T1000 (cell line): ENCODE data around the gene LTC4S.
"Not testable (repeated sequence)": the region's sequence is repeated elsewhere in the genome, so short reads cannot be mapped to it uniquely, and the experiment has no call there.

Experiments used
- DNase-seq: peaks from one replicate; lab custom pipeline; 2025; ENCODE audit warnings: mixed read lengths; lab: John Stamatoyannopoulos, UW

The LTC4S gene

DNA sequence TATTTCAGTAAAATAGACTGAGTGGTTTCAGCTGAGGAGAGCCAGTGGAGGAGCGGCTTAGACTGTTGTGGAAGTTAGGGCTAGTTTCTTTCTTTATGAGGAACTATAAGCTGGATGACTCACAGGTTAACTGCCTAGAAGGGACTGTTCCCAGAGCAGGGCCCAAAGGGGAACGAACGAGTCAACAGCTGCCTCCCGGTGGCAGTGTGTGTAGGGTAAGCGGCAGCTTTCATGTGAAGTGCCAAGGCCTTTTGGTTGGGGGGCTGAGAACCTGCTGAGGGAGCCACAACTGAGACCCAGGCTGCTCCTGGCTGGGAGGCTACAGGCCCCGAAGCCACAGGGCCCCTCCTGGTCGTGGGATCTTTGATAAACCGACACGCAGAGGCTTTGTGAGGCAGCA is 33.9 kb downstream of the LTC4S start:
- peak; percentile 48 for DNase-seq

DNA sequence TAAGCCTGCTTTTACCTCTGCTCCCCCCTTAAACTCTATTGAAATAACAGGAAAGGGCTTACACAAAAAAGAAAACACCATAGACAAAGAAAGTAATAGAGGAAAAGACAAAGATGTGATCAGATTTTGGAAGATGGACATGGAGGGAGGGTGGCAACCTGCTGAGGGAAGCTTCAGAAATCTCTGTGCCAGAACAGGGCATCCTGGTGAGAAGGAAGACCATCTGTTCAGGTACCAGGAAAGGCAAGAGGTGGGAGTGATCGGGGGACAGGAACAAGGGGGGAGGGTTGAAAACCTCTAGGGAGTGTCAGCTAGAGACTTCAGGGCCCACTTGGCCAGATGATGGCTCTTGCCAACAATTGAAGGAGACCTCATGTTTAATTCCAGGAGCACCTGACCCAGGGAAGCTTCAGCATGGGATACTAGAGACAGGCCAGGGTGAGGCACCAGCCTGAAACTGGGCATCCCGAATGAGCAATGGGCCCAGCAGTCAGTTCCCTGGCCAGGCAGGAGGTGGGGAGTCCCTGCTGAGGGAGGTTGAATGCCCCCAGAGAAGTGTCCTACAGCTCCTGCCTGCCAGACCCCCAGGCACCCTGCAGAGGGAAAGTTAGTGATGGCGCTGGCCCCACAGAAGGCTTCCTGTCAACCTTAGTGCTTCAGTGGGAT is 35.1 kb downstream of the LTC4S start:
- no peak for DNase-seq

DNA sequence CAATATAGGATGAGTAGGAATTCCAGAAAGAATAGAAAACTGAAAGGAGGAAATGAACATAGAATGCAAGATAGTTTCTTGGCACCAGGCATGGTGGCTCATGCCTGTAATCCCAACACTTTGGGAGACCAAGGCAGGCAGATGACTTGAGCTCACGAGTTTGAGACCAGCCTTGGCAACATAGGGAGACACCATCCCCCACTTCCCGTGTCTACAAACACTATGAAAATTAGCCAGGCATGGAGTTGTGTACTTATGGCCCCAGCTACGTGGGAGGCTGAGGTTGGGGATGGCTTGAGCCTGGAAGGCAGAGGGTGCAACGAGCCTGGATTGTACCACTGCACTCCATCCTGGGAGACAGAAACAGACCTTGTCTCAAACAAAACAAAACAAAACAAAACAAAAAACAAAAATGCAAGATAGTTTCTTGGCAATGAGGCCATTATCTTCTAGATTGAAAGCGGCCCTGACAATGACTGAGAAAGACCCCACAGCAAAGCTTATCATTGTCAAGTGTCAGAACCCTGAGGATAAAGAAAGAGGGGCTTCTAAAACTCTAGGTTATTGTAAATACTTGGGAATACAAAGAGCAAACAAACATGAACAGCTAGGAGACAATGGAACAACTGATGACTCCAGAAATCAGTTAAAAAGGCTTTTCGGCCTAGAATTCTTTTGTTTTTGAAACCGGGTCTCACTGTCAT is 36.1 kb downstream of the LTC4S start:
- DNase-seq = no peak

DNA sequence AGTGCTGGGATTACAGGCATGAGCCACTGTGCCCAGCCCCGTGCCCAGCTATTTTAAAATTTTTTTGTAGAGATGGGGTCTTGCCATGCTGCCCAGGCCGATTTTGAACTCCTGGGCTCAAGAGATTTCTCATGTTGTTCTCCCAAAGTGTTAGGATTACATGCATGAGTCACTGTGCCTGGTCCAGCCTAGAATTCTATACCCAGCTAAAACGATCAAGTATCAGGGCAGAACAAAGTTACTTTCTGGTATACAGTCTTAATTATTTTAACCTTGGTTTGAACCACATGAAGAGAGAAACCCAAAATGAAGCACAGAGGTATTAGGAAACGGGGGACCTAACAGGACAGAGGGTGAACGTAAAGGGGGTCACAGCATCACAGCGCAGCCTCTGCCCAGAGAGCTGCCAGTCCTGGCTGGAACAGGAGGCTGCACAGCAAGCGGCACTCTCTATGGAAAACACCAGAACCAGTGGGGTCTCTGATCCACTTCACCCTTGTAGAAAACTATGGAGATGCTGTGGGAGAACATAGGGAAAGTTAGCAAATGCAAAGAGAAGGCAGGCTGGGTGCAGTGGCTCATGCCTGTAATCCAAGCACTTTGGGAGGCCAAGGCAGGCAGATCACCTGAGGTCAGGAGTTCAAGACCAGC is 37.2 kb downstream of the LTC4S start:
- no peak for DNase-seq

DNA sequence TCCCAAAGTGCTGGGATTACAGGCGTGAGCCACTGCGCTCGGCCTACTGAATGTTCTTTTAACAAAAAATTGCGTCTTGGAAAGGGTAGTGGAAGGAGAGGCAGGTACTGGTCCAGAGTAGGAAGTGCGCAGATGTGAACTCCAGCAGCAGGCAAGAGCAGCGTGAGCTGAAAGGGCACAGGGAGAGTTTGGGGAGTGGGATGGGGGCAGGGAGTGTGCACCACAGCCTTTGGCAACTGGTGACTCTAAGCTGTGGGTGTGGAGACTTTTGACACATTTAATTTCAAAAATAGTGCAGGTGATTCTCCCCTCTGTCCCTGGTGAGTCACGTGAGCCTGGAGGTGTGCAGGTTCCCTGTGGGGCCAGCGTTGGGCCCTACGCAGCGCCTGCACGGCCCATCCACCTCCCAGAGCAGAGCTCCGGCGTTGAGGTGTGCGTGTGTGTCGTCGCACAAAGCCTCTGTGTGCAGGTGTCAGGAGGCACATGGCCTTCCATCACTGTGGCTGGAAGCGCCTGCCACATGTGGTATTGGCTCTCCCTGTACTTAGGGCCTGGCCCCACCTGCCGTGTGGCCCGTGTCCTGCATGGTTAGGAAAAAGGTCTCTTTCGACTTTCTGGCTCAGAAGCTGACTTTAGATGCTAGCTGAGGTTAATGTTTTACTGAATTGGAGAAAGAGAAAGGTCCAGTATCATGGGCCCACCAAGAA is 38.4 kb downstream of the LTC4S start:
- DNase-seq = no peak

DNA sequence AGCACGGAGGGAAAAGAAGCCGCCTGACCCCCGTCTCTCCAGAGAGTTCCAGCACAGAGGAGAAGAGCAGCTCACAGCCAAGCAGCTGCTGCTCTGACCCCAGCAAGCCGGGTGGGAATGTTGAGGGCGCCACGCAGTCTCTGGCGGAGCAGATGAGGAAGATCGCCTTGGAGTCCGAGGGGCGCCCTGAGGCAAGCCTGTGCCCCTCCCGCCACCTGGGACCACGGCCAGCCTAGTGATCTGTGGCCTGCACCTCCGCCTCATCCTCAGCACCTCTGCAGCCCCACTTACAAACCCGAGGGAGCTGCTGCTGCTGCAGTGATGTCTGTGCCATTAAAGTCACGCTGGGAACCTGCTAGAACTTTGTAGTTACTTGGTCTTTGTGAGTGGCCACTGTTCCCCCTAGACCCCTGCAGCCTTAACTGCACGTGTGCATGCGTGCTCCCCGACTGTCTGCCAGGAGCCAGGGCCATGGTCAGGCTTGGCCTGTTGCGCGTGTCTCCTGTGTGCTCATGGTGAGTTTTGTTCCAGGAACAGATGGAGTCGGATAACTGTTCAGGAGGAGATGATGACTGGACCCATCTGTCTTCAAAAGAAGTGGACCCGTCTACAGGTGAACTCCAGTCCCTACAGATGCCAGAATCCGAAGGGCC is 39.4 kb downstream of the LTC4S start:
- DNase-seq = no peak

DNA sequence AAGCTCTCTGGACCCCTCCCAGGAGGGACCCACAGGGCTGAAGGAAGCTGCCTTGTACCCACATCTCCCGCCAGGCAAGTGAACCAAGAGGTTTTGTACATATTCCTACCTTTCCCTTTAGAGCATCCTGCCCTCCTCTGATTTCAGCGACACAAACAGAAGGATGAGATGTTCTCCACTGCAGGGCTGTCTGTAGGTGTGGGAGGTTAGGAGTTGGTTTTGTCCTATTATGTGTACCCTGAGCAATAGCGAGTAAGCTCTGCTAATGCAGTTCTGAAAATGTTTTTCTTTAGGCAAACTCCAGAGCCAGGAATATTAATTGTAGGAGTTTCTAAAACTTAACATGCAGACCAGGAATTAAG is 39.9 kb downstream of the LTC4S start:
- DNase-seq = no peak

DNA sequence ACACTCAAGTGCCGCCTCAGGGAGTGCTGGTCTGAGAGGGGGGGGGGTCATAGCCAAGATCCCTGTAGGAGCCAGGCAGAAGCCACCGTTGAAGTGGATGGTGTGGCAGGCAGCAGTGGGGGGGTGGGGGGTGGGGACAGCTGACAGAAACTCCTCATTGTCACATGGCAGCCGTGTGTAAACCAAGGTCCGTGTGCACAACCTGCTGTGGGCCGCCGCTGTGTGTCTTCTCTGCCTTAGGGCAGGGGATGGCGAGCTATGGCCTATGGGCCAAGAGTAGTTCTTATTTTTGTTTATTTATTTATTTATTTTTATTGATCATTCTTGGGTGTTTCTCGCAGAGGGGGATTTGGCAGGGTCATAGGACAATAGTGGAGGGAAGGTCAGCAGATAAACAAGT is 40.3 kb downstream of the LTC4S start:
- DNase-seq = no peak

DNA sequence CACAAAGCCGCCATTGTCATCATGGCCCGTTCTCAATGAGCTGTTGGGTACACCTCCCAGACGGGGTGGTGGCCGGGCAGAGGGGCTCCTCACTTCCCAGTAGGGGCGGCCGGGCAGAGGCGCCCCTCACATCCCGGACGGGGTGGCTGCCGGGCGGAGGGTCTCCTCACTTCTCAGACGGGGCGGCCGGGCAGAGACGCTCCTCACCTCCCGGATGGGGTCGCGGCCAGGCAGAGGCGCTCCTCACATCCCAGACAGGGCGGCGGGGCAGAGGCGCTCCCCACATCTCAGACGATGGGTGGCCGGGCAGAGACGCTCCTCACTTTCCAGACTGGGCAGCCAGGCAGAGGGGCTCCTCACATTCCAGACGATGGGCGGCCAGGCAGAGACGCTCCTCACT is 41.1 kb downstream of the LTC4S start:
- DNase-seq = not testable (repeated sequence)

DNA sequence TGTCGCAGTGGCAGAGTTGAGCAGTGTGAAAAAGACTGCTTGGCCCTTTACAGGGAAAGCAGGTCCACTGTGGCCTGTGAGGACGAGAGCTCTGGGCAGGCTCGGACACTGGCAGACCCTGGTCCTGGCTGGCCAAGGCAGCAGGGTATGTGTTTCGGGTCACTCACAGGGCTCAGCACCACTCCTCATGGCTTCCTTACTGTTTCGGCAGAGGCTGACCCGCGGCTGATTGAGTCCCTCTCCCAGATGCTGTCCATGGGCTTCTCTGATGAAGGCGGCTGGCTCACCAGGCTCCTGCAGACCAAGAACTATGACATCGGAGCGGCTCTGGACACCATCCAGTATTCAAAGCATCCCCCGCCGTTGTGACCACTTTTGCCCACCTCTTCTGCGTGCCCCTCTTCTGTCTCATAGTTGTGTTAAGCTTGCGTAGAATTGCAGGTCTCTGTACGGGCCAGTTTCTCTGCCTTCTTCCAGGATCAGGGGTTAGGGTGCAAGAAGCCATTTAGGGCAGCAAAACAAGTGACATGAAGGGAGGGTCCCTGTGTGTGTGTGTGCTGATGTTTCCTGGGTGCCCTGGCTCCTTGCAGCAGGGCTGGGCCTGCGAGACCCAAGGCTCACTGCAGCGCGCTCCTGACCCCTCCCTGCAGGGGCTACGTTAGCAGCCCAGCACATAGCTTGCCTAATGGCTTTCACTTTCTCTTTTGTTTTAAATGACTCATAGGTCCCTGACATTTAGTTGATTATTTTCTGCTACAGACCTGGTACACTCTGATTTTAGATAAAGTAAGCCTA is 42.6 kb downstream of the LTC4S start:
- DNase-seq = no peak

DNA sequence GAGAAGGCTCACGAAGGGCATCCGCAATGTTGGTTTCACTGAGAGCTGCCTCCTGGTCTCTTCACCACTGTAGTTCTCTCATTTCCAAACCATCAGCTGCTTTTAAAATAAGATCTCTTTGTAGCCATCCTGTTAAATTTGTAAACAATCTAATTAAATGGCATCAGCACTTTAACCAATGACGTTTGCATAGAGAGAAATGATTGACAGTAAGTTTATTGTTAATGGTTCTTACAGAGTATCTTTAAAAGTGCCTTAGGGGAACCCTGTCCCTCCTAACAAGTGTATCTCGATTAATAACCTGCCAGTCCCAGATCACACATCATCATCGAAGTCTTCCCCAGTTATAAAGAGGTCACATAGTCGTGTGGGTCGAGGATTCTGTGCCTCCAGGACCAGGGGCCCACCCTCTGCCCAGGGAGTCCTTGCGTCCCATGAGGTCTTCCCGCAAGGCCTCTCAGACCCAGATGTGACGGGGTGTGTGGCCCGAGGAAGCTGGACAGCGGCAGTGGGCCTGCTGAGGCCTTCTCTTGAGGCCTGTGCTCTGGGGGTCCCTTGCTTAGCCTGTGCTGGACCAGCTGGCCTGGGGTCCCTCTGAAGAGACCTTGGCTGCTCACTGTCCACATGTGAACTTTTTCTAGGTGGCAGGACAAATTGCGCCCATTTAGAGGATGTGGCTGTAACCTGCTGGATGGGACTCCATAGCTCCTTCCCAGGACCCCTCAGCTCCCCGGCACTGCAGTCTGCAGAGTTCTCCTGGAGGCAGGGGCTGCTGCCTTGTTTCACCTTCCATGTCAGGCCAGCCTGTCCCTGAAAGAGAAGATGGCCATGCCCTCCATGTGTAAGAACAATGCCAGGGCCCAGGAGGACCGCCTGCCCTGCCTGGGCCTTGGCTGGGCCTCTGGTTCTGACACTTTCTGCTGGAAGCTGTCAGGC is 43.6 kb downstream of the LTC4S start:
- no peak for DNase-seq

DNA sequence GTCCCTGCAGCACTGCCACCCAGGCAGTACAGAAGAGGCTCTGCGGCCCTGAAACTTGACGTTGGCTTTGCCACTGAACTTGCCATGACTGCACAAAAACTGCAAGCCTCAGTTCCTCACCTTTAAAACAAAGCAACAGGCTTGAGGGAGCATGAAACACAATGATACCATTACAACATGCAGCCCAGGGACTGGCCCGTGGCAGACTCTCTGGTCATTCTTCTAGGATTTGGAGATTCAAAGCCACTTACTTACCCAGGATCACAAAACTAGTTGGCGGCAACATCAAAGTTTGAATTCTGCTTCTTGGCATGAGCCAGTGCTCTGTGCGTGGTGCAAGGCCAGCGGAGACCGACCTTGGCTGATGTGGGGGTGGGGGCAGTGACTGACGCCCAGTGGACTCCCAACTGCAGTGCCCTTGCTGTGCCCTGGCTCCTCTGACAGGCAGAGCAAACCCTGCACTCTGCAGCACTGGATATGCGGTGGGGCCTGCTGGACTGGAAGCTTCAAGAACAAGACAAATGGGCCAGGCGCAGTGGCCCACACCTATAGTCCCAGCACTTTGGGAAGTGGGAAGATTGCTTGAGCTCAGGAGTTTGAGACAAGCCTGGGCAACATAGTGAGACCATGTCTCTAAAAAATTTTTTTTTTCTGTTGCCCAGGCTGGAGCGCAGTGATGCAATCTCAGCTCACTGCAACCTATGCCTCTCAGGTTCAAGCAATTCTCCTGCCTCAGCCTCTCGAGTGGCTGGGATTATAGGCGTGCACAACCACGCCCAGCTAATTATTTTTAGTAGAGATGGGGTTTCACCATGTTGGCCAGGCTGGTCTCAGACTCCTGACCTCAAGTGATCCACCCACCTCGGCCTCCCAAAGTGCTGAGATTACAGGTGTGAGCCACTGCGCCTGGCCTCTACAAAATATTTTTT is 45.8 kb downstream of the LTC4S start:
- DNase-seq = no peak

DNA sequence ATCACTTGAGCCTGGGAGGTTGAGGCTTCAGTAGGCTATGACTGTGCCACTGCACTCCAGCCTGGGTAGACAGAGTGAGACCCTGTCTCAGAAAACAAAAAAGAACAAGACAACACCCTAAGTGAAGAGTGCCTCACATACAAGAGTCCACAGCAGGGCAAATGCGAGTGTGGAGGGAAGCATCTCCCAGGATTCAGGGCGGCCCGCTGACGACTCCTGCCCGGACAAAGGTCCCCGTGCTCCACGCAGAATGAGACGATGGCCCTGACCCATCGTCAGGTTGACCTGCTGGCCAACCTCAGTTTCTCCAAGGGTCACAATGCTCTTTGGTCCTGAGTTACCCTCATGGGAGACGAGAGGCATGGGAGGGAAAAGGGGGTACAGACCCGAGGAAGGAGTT is 46.5 kb downstream of the LTC4S start:
- DNase-seq = no peak

DNA sequence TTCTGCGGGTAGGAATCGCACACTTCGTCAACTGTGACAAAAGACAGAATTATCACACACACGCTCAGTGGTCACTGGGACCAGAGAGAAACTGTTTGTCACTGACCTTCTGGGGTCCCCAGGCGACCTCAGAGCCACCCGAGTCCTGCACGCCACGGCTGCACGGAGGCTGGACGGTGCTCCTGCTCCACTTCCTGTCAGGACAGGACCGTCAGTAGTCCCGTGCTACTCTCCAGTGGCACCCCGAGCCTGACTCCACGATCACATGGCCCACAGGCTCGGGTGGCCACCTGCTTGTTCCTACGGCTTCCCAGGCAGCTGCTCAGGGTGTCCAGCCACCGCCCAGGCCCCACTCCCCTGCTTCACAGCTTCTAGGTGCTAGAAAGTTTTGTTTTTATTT is 47.0 kb downstream of the LTC4S start:
- DNase-seq = no peak

DNA sequence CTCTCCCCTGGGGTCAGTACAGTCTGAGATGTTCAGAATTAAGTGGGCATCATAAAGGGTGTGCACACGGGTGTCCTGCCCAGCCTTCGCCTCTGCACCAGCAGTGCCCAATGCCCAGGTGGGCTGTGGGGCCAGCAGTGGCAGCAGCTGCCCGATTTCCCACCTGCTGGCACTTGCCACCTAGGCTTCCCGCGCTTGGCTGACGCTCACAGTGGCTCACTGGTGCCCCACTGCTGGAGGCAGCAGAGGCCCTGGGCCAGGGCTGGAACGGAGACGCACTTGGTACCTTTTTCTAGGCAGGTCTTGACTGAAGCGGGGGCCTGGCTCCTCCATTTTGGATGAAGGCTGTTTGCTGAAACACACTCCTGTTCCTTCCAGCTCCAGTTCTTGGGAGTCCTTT is 47.8 kb downstream of the LTC4S start:
- DNase-seq = no peak
